Measurements from ENCODE around the gene TMEM215. TPM values are rescaled to one million over a fixed set of nuclear protein-coding genes. Genes with fewer than 3 reads are reported as not detected.

Gene TMEM215
- total RNA-seq, 2 donors from 2014 or later = not detected

- Histone ChIP-seq H3K4me3 (no peak overlapping the region), H3K9me3 (no peaks in the 10 kb centered on the region), H3K27me3 (no peaks in the 10 kb centered on the region), H3K27ac (no peak overlapping the region), H3K36me3 (no peaks in the 10 kb centered on the region), H3K4me1 (no peaks in the 10 kb centered on the region)
- DNase-seq (ENCODE audit: low spot score) = no peak
- no peak for TF ChIP-seq CTCF (IDR thresholded peaks at IDR 0.05)
Observed at GRCh38 chr9:32820322-32820721, 37.0 kb downstream of the TMEM215 start.

GRCh38 chr9:32823101-32823500, 39.8 kb downstream of the TMEM215 start:
- Histone ChIP-seq H3K9me3 (no peaks in the 10 kb centered on the region), H3K27ac (no peak overlapping the region), H3K4me1 (no peaks in the 10 kb centered on the region), H3K4me3 (no peak overlapping the region), H3K27me3 (no peaks in the 10 kb centered on the region), H3K36me3 (no peaks in the 10 kb centered on the region)
- TF ChIP-seq CTCF (IDR thresholded peaks at IDR 0.05) = no peak
- no peak for DNase-seq (ENCODE audit: low spot score)

GRCh38 chr9:32823551-32823950, 40.2 kb downstream of the TMEM215 start:
- no peaks in the 10 kb centered on the region for H3K9me3 ChIP-seq
- TF ChIP-seq CTCF (IDR thresholded peaks at IDR 0.05) = no peak
- DNase-seq (ENCODE audit: low spot score) = no peak

GRCh38 chr9:32825203-32825602, 41.9 kb downstream of the TMEM215 start:
- H3K4me3 ChIP-seq = no peak overlapping the region
- TF ChIP-seq CTCF (IDR thresholded peaks at IDR 0.05) = no peak
- H3K9me3 ChIP-seq = no peaks in the 10 kb centered on the region
- H3K27me3 ChIP-seq = no peaks in the 10 kb centered on the region
- H3K36me3 ChIP-seq = no peaks in the 10 kb centered on the region
- no peaks in the 10 kb centered on the region for H3K4me1 ChIP-seq
- no peak for DNase-seq (ENCODE audit: low spot score)
- H3K27ac ChIP-seq = no peak overlapping the region

More at GRCh38 chr9:32823551-32823950, 40.2 kb downstream of the TMEM215 start:
- no peak overlapping the region for H3K27ac ChIP-seq
- no peaks in the 10 kb centered on the region for H3K36me3 ChIP-seq
- H3K4me3 ChIP-seq = no peak overlapping the region
- no peaks in the 10 kb centered on the region for H3K27me3 ChIP-seq
- no peaks in the 10 kb centered on the region for H3K4me1 ChIP-seq

GRCh38 chr9:32828861-32829260, 45.5 kb downstream of the TMEM215 start:
- no peaks in the 10 kb centered on the region for H3K36me3 ChIP-seq
- no peak for TF ChIP-seq CTCF (IDR thresholded peaks at IDR 0.05)
- no peak for DNase-seq (ENCODE audit: low spot score)

GRCh38 chr9:32832346-32832745, 49.0 kb downstream of the TMEM215 start:
- H3K4me3 ChIP-seq = no peak overlapping the region
- no peaks in the 10 kb centered on the region for H3K27me3 ChIP-seq
- TF ChIP-seq CTCF (IDR thresholded peaks at IDR 0.05) = no peak
- no peaks in the 10 kb centered on the region for H3K36me3 ChIP-seq
- H3K9me3 ChIP-seq = no peaks in the 10 kb centered on the region
- H3K27ac ChIP-seq = no peak overlapping the region
- no peak for DNase-seq (ENCODE audit: low spot score)
- no peaks in the 10 kb centered on the region for H3K4me1 ChIP-seq

More at GRCh38 chr9:32828861-32829260, 45.5 kb downstream of the TMEM215 start:
- Histone ChIP-seq H3K4me3 (no peak overlapping the region), H3K27ac (no peak overlapping the region), H3K9me3 (no peaks in the 10 kb centered on the region), H3K27me3 (no peaks in the 10 kb centered on the region), H3K4me1 (no peaks in the 10 kb centered on the region)
